Activated T-helper 1 cell treated with Interleukin-2 at 50 U/mL for 16 hours (primary cell): Measurements from ENCODE around the gene ZNF746.
"Not testable (repeated sequence)": the region's sequence is repeated elsewhere in the genome, so short reads cannot be mapped to it uniquely, and the experiment has no call there.

Experiments used
- DNase-seq: peaks from one replicate; pipeline ENCODE4 v3.0.0-alpha.2; 2020; ENCODE audit warnings: low read depth

ZNF746 gene

DNA sequence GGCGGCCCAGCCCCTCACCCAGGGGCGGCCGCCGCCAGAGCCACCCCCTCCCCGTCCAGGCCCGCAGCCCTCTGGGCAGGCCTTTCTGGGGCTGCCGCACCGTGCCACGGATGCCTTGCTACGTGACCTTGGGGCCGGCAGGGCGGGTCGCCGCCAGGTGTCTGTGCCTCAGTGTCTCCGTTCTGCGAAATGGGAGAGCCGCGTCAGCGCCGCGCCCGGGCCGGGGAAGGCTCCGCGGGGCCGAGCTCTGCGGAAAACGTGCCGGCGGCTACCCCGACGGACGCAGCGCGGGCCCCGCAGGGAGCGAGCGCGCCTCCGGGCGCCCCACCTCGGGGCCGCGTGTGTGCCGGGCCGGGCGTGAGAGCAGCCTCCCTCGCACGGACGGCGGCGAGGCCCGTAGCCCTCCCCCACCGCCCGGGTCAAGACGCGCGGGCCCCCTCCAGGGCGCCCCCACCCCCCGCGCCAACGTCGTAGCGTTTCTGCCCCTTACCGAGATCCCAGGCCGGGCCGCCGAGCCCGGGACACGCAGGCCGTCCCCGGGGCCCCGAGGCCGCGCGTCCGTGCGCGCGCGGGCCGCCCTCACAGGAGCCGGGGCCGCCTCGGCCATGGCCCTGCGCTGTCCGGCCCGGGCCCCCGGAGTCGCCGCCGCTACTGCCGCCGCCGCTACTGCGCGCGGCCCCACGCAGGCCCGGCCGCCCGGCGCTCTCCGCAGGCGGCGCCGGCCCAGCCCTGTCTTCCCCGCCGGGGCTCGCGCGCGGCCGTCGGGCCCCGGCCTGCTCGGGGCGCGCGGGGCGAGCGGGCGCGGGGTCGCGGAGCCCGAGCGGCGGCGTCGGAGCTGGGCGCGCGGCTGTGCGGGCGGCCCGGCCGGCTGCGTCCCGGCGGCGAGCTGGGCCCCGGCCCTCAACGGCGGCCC lies 37.8 kb downstream of the ZNF746 start:
- no peak for DNase-seq

DNA sequence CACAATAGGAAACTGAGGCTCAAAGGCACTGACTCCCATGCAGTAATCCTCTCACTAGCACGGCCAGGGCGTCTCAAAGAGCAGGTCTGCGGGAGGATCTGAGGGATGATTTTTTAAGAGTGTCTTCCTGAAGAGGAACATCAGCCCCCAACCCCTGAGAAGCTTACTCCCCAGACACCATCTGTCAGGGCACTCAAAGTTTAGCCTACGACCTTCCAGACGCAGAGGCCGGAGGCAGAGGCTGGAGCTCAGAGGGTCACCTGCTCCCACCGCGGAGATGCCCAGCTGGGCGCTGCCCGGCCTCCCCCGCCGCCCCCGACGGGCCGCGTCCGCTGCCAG lies 38.4 kb downstream of the ZNF746 start:
- no peak for DNase-seq

DNA sequence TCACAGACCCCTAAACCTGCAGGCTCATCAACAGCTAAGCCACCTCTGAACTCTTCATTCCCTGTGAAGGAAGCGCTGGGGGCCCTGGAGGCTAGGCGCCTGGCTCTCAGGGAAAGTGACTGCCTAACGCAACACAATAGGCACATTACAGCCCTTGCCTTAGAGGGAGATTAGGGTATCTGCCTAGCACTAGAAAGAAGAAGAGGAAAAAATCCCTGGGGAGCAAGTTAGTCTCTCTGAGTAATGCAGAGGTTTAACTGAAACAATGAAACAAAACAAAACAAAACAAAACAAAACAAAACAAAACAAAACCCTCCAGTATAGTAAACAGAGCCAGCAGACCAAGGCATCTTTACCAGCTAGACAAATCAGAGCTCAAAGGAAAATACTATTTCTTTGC lies 39.4 kb downstream of the ZNF746 start:
- DNase-seq, result no peak

DNA sequence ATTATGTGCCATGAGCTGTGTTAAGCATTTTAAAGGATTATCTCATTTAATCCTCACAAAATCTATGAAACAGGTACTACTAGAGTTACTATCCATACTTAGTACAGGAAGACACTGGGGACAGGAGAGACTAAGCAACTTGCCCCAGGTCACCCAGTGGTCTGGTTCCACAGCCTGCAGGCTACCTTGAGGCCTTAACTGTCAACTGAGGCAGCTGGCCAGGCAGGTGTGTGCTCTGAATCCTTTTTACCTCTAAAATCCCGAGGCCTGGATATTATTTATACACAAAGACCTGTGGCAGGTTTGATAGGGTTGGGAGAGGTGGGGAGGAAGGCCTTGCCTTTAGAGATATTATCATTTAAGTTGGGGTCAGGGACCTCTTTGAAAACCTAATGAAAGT lies 39.8 kb downstream of the ZNF746 start:
- DNase-seq, result no peak

DNA sequence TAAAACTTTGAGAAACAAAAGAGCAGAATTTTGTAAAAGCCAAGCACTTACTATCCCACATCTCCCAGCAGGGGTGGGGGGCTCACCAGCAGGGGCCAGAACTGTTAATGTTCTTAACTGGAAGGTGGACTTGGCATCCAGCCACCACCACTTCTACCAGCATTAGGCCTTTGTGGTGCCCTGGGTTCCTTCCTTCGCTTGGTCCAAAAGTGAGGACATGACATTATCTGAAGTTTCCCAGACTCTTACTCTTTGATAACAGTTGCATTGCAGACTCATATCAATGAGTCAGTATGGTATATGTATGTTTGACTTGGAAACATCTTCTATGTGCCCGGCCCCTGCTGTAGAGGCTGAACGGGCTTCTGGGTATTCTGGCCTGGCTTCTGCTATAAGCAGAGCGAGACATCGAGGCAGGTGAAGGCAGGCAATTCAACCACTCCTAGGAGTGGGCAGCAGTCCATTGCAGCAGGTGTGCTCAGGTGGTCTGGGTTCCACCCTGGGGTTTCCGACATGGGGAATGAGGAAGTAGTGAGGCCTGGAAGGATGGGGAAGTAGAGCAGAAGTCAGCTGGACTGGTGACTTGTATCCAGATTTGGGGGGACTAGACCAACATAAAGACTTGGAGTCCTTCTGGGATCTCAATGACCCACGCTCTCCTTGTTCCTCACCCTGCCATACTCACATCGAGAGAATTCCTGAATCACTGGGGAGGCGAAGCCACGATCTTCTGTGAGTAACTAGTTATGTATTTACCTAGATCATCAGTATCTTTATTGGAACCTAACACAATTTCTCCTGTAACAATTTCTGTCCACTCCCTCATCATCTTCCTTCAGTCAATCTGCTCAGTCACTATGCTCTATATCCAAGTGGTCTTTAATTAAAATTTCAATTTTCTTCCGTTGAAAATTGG lies 40.8 kb downstream of the ZNF746 start:
- no peak for DNase-seq

DNA sequence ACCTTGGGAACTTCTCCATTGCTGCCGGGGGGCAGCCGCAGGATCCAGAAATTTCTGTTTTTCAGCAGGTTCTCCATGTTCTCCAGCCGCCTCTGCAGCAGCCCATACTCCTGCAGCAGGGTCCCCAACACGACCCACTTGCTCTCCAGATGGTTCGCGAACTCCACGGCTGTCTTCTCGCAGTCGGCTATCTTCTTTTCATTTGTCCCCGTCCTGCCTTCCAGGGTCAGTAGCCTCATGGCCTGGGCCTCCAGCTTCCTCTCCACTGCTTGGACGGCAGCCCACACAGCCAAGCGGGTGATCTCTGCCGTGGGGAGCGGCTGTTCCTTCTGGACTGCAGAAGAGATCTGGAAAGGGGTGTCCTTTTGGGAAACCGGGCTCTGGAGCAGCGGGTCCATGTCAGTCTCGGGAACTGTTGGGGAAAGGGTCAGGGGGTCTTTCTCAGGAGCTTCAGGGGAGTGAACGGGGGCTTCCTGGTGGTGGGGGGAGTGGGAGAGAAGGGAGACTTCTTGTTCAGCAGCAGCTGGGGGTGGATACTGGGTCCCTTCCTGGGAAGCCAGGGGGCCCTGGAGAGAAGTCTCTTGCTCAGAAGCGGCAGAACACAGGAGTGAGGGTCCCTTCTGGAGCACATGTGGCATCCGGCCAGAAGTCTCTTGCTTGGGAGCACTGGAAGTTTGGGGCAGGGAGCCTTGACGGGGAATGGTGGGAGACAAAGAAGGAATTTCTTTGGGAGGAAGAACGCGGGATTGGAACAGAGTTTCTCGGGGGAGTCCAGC lies 42.2 kb downstream of the ZNF746 start:
- DNase-seq, result no peak

DNA sequence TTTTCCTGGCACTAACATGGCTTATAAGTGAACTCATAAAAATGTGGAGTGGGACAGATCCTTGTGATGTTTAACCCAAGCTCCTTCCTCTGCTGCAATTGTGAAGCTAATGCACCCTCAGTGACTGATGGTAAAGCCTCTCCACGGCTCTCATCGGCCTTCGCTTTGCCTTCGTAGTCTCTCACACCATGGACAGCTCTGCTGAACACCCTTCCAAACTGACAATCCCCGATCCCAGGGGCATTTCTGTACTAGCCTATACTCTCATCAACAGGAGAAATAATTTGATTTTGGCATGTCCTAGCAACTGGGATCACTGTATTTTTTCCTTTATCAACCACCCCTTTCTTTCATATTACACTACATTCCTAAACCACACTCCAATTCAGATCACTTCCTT lies 42.9 kb downstream of the ZNF746 start:
- DNase-seq, result no peak

DNA sequence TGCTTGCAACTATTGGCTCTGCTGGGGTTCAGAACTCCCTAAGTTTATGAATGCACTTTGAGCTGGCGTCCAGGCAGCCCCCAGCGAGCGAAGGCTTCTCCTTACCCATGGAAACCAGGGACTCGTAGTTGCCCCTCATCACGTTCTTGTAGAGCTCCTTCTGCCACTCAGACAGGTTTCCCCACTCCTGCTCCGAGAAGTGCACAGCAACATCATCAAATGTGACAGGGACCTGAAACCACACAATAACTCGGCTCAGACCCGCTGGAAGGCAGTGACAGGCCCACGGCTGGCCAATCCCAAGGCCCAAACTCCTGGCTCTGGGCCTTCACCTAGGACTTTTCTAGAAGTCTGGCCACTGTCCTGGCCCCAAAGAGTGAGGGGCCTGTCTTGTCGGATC lies 43.6 kb downstream of the ZNF746 start:
- no peak for DNase-seq

DNA sequence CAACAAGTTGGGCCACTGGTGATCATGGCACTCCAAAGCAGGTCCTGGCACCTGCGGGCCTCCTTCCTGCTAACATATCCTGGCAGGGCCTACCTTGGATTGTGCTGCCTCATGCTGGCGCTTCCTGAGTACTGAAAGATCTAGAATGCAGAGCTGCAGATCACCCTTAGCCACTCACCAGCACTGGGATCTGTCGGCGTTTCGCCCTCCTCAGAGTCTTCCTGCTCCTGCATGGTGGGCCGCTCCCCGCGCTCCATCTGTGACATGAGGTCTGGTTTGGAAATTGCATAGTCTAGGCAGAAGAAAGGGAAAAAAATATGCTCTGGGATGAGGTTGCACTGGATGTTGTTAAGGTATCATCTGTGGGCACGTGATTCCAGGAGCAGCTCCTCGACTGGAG lies 46.8 kb downstream of the ZNF746 start:
- DNase-seq, result no peak

DNA sequence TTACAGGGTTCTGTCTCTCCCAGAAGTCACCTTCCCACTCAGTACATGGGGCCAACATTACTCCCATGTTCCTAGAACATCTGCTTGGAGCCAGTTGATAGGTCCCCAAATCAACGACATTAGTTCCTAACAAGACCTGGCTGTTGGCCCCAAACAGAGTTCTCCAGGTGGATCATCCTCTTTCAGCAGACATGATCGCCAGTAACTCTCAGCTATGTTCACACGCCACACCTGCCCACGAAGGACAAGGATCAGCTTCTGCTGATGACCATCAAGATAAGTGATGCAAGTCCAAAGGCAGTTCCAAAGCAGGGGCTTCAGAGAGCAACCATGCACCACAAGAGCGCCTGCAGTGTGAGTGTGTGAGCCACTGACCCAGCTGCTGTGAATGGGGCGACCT lies 47.7 kb downstream of the ZNF746 start:
- no peak for DNase-seq

DNA sequence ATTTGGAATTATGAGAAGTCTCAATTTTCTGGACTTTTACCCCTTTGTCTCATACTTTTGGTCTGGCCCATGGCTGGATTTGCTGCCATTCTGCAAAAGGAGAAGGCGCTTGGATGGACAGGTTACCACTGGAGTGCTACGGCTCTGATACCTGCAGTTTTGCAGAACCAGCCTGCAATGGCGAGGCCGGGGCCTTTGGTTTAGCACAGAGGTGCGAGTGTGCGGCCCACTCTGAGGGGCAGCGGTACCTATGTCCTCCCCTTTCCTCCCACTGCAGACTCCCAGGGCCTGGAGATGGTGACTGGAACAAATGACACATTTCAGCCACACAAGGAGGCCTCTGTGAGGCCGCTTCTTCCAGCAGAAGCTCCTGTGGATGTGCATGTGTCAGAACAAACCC lies 48.6 kb downstream of the ZNF746 start:
- no peak for DNase-seq

DNA sequence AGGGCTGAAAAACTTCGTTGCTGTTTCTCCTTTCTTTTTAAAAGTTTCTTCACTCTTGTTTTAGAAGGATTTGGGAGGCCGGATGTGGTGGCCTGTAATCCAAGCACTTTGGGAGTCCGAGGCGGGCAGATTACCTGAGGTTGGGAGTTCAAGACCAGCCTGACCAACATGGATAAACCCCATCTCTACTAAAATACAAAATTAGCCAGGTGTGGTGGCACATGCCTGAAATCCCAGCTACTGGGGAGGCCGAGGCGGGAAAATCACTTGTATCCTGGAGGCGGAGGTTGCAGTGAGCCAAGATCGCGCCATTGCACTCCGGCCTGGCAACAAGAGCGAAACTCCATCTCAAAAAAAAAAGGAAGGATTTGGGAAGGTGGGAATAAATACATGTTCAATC lies 51.6 kb downstream of the ZNF746 start:
- DNase-seq, result not testable (repeated sequence)

DNA sequence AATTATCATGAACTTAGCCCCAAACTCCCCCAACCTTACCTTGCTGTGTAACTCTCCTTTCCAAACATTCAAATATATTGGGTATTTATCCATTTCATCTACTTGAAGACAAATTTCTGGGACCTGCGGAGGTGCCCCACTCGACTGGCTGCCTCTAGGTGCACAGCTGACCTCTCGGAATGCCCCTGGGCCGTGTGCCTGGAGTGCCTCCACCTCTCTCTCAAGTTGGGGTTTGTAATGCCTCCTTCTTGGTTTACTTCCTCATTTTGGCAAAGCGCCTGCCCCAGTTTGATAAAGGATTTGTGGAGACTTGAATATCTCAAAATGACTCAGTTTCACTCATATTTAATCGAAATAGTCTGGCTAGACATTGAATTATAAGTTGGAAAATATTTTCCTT lies 53.3 kb downstream of the ZNF746 start:
- no peak for DNase-seq

DNA sequence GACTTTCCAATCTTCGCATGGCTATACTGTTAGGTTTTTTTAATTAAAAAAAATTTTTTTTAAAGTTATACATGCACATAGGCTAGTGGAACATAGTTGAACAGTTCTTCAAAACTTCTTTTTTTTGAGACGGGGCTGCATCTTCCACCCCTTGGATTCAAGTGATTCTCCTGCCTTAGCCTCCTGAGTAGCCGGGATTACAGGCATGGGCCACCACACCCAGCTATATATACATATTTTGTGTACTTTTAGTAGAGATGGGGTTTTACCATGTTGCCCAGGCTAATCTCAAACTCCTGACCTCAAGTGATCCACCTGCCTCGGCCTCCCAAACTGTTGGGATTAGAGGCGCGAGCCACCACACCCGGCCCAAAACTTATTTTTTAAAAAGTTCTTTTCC lies 54.1 kb downstream of the ZNF746 start:
- DNase-seq, result no peak

DNA sequence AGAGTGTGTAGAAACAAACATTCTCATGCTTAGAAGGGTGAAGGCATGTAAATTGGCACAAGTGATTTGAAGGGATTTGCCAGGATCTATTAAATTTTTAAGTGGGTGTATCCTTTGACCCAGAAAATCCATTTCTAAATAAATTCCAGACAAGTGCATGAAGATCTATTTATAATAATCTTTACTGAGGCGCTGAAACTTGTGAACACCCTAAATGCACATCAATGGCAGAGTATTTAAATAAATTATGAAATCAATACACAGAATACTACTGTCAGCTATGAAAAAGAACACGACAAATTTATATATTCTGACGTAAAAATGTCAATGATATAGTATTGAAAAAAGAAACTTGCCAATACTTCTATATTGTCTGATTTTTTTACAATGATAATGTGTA lies 54.7 kb downstream of the ZNF746 start:
- no peak for DNase-seq

DNA sequence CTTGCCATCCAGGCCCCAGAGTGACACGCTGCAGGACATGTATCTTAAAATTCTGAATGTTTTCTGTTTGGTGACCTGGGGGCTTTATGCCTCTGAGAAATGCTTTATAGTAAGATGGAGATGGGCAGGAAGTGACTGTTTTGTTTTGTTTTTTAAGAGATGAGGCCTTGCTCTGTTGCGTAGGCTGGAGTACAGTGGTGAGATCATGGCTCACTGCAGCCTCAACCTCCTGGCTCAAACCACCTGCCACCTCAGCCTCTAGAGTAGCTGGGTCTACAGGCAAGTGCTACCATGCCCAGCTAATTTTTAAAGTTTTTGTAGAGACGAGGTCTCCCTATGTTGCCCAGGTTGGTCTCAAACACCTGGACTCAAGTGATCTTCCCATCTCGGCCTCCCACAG lies 57.4 kb downstream of the ZNF746 start:
- DNase-seq, result no peak

DNA sequence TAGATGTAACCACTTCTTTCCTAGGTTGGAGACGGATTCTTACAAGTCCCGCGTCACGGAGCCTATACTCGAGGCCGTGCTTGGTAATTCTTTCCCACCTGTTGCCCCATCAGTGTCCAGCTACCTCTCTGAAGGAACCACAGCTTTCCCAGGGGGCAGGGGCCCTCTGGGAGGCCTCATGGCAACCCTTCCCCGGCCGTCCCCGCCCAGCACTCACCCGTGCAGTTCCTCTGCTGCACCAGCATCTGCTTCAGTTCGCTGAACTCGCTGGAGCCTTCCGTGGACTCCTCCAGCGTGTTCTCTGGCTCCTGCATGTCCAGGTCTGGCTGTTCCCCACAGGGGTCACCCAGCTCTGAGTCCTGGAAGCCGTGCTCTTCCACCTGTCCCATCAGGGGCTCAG lies 61.3 kb downstream of the ZNF746 start:
- DNase-seq, result no peak

DNA sequence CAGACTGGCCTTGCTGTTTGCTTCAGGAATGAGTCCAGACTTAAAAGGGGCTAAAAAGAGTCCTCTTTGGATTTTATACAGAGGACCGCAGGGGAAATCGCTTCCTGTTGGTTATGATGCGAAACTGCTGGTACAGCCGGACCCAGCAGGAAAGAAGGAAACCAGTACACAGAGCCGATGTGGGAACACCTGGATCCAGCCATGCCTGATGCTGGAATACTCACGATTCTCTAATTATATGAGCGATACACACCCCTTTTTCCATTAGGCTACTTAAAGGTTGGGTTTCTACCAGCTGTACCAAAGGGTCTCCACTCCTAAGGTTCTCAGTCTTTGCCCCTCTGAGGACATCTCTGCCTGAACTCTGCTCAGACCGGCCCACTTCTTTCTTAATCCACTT lies 64.5 kb downstream of the ZNF746 start:
- DNase-seq, result no peak

DNA sequence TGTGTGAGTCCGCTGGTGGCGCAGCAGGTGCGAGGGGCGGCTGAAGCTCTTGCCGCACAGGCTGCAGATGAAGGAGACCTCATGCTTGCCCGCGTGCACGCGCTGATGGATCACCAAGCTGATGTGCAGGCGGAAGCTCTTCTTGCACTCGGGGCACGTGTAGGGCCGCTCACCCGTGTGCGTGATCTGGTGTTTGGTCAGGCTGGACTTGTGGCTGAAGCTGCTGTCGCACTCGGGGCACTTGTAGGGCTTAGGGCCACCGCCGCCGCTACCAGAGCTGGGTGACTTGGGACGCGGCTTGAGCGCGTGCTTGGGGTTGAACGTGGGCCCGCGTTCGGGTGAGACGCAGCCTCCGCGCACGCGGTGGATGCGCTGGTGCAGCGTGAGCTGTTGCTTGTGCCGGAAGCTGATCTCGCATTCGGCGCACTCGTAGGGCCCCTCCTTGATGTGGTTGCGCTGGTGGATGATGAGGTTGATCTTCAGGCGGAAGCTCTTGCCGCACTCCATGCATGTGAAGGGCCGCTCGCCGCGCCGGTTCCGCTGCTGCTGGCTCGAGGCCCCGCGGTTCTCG lies 65.4 kb downstream of the ZNF746 start:
- no peak for DNase-seq

DNA sequence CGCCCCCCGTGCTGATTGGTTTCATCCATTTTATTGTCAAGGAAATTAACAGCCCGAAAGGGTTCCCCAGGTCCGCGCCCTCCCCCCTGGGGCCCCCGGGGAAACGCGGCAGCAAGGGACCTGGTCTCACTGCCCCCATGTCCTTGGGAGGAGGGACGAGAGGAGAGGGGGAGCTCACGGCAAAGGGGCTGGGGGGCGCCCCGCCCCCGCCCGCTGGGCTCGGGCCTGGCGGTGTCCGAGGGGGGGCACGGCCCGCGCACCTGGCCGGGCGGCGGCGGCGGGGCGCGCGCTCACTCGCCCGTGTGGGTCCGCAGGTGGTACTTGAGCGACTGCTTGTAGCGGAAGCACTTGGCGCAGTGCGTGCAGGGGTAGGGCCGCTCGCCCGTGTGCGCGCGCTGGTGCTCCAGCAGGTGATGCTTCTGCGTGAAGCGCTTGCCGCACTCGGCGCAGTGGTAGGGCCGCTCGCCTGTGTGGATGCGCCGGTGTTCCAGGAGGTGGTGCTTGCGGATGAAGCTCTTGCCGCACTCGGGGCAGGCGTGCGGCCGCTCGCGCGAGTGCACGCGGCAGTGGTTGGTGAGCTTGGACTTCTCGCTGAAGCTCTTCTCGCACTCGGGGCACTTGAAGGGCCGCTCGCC lies 66.0 kb downstream of the ZNF746 start:
- DNase-seq, result no peak

DNA sequence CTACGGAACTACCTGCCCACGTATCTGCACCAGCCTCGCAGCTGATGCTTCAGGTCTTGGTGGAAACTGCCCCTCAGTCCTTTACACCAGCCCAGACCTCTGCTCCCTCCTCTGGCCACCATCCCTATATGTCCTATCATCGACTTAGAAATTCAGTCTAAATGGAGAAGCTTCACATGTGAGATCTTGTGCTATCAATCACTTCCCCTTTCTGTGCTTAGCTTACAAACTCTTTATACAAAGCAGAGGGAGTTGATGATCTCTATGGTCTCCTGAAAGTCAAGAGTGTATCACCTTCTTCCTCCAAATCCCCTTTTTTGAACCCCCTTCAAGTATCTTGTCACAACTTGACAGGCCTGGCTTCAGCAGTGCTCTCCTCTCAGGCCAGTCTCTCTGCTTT lies 67.4 kb downstream of the ZNF746 start:
- no peak for DNase-seq

DNA sequence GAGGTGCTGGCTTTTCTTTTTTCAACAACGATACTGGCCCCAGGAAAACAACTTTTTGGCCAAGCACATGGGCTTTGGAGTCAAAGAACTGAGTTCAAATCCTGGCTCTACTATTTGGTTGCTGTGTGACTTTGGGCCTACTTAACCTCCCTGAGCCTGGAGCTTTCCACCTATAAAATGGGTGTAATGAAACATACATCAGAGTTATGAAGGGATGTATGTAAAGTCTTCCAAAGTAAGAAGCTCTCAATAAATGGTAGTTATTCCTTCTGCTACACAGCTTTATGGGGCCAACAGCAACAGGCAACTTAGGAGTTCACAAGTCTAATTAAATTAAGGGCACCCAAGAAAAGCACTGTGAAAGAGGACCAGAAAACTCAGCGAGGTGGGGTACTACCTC lies 69.7 kb downstream of the ZNF746 start:
- DNase-seq, result no peak
